Gastrocnemius medialis (tissue), 4 donors: Measurements from ENCODE around the gene RIC8A. TPM values are rescaled to one million over a fixed set of nuclear protein-coding genes. Genes with fewer than 3 reads are reported as not detected.
"Not testable (repeated sequence)": the region's sequence is repeated elsewhere in the genome, so short reads cannot be mapped to it uniquely, and the experiment has no call there.

Experiments used
- ATAC-seq, 2 donors: fragments of 150-250 bp; one replicate each; pipeline ENCODE4 v1.9.1; 2016
- DNase-seq, 2 donors: peaks; one replicate each; pipeline ENCODE4 v3.0.0-alpha.2; 2019
- H3K27ac ChIP-seq, 4 donors: fragments of 200-600 bp; sonication (generic); 1 replicate in 1 of 4; 2 replicates in 3 of 4; pipeline ENCODE4 v1.5.1; 2016 to 2018; ENCODE audit warnings: mild to moderate bottlenecking in 2 of 4, moderate library complexity in 1 of 4
- H3K27me3 ChIP-seq, 3 donors: fragments of 200-600 bp; sonication (generic) in 2 of 3; 1 replicate in 1 of 3; 2 replicates in 2 of 3; pipeline versions ENCODE4 v1.5.1 to v1.6.0; 2016 to 2019; ENCODE audit warnings: mild to moderate bottlenecking in 1 of 3, moderate library complexity in 1 of 3
- H3K36me3 ChIP-seq, 2 donors: fragments of 200-600 bp; sonication (generic) in 1 of 2; one replicate each; pipeline ENCODE4 v1.5.1; 2017 to 2018
- H3K4me1 ChIP-seq, 2 donors: fragments of 200-600 bp; sonication (generic) in 1 of 2; one replicate each; pipeline ENCODE4 v1.5.1; 2016 to 2017; ENCODE audit warnings: mild to moderate bottlenecking in 2 of 2
- H3K4me3 ChIP-seq, 4 donors: fragments of 200-600 bp; sonication (generic) in 3 of 4; 1 replicate in 1 of 4; 2 replicates in 3 of 4; pipeline ENCODE4 v1.5.1; 2016 to 2019; ENCODE audit warnings: mild to moderate bottlenecking in 2 of 4
- H3K9me3 ChIP-seq, 3 donors: fragments of 200-600 bp; sonication (generic) in 2 of 3; 1 replicate in 1 of 3; 2 replicates in 2 of 3; pipeline ENCODE4 v1.5.1; 2016 to 2019
- CTCF ChIP-seq, 5 experiments: fragments of 450-650 bp in 3 of 5; fragments of 200-600 bp in 2 of 5; sonication (generic) in 2 of 5; IDR thresholded peaks in 4 of 5; conservative IDR thresholded peaks in 1 of 5; 1 replicate in 4 of 5; 2 replicates in 1 of 5; pipeline ENCODE4 v1.5.1; 2016 to 2019; ENCODE audit warnings: antibody characterized with exemption in 5 of 5, mild to moderate bottlenecking in 3 of 5, moderate library complexity in 3 of 5
- POLR2A ChIP-seq, 2 donors: fragments of 450-650 bp; IDR thresholded peaks; one replicate each; pipeline ENCODE4 v1.6.1; 2017; ENCODE audit warnings: antibody characterized with exemption in 2 of 2, mild to moderate bottlenecking in 2 of 2, moderate library complexity in 2 of 2
- in situ Hi-C, 4 donors: fragments of 200-750 bp; cut with MboI; loops; one replicate each; pipeline versions ENCODE4 v1.15.0 to v1.8.0; 2017; ENCODE audit warnings: low sequenced_read_pairs in 4 of 4
- intact Hi-C: fragments of 100-400 bp; cut with DNase I; formaldehyde crosslinking; loops from one replicate; pipeline ENCODE4 v1.15.1; 2023; ENCODE audit warnings: low total_unique reads
- total RNA-seq, 4 donors: library from RNA; depleted of rRNA; stranded (reverse); fragments of >200 nt; gene quantifications; one replicate each; pipeline versions ENCODE4 v1.1.0 to v1.2.3, GENCODE V29; 2016

RIC8A gene
- 10 to 100 TPM; 35.6 to 68.5 (median 47.8) TPM for total RNA-seq

DNA sequence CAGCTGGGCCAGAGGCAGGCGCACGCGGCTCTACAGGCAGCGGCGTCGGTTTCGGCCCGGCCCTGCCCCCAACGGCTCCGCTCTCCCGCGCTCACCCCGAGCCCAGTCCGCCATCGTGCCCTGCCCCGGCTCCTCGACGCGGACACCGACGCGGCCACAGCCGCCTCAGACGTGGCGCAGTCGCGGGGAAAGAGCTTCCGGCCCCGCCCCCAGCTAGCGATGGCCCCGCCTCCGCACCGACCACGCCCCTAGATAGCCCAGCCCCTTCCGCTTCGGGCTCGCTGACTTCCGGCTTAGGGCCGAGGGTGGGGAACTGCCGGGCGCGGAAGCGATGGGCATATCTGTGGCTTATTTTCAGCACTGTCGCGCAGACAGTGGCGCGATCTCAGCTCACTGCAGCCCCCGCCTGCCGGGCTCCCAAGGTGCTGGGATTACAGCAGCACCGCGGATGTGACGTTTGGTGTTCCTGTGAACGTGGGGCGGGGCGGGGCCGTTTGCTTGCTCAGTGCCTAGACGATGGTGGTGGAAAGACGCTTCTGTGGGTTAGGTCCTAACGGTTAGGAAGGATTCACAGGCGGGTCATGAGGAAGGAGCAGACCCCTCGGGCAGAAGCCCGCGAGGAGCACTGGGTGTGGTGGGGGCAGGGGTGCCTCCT is at the start of gene RIC8A, which contains the start of gene BET1L:
Gene RIC8A, plus strand, starts transcription at position 501 of the 655 bp plus-strand sequence. CDS start 1,147 bp downstream, outside the sequence.
Gene BET1L, minus strand, starts transcription at position 192 of the 655 bp plus-strand sequence. Its CDS starts 78 bp downstream, at position 114.
- peak within 1 kb of the TSS; percentile 72 to 99 (median 84) for H3K4me3 ChIP-seq
- intact Hi-C loops (loop anchor here (5.0 to 10.0 kb wide), 3 partner anchors 145 to 300 kb away; partner anchors contain the start of genes ANO9 and RNH1), in situ Hi-C loops (no loop called here)
- TF ChIP-seq POLR2A (IDR thresholded peaks at IDR 0.05) (peak; percentile 94 to 96), CTCF (IDR thresholded peaks at IDR 0.05 in 4 of 5, conservative IDR thresholded peaks at IDR 0.05 in 1 of 5) (no peak)
- H3K9me3 ChIP-seq, result no peaks in the 10 kb centered on the region
- H3K27ac ChIP-seq, result peak within 1 kb of the TSS; percentile 95 to 100 (median 98)
- no peaks in the 10 kb centered on the region for H3K27me3 ChIP-seq
- DNase-seq, result peak; percentile 87 to 96
- peak; percentile 84 to 87 for ATAC-seq
- H3K36me3 ChIP-seq, result peaks cover 0 to 53% of the 10 kb centered on the region in 2 donors
- peaks cover 26 to 41% of the 10 kb centered on the region in 2 donors for H3K4me1 ChIP-seq

- H3K4me1 ChIP-seq, H3K9me3 ChIP-seq, H3K36me3 ChIP-seq, H3K4me3 ChIP-seq, intact Hi-C loops, in situ Hi-C loops, H3K27ac ChIP-seq, ATAC-seq, DNase-seq, H3K27me3 ChIP-seq: not testable (repeated sequence)
- peak in 1 of 5 experiments; percentile 26 for TF ChIP-seq CTCF (IDR thresholded peaks at IDR 0.05 in 4 of 5, conservative IDR thresholded peaks at IDR 0.05 in 1 of 5)
Measured at GRCh38 chr11:180242-180641, 27.3 kb upstream of the RIC8A start.

DNA sequence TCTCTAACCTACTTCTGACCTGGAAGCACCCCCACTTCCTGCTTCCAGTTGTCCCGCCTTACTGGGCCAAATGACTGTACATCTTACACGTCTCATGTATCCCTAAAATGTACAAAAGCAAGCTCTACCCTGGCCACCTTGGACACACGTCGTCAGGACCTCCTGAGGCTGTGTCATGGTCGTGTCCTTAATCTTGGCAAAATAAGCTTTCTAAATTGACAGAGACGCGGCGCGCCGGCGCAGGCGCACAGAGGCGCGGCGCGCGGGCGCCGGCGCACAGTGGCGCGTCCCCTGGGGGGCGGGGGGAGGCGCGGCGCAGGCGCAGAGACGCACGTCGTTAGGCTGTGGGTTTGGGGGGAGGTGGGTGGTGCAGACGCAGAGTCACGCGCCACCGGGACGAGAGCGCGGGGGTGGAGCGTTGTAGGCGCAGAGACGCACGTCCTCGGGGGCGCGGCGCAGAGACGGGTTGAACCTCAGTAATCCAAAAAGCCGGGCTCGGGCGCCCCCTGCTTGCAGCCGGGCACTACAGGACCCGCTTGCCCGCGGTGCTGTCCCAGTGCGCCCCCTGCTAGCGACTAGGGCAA is 18.2 kb upstream of the RIC8A start:
- H3K27ac ChIP-seq, H3K4me3 ChIP-seq, H3K9me3 ChIP-seq, ATAC-seq, H3K36me3 ChIP-seq, intact Hi-C loops, H3K27me3 ChIP-seq, in situ Hi-C loops, H3K4me1 ChIP-seq, DNase-seq: not testable (repeated sequence)
- TF ChIP-seq CTCF (IDR thresholded peaks at IDR 0.05 in 4 of 5, conservative IDR thresholded peaks at IDR 0.05 in 1 of 5), result peak in 1 of 5 experiments; percentile 14

GRCh38 chr11:189843-190311 is 17.6 kb upstream of the RIC8A start:
- H3K9me3 ChIP-seq, H3K36me3 ChIP-seq, H3K4me1 ChIP-seq, in situ Hi-C loops, H3K27ac ChIP-seq, ATAC-seq, intact Hi-C loops, H3K4me3 ChIP-seq, H3K27me3 ChIP-seq: not testable (repeated sequence)
- DNase-seq, result peak in 1 of 2 donors; percentile 15

DNA sequence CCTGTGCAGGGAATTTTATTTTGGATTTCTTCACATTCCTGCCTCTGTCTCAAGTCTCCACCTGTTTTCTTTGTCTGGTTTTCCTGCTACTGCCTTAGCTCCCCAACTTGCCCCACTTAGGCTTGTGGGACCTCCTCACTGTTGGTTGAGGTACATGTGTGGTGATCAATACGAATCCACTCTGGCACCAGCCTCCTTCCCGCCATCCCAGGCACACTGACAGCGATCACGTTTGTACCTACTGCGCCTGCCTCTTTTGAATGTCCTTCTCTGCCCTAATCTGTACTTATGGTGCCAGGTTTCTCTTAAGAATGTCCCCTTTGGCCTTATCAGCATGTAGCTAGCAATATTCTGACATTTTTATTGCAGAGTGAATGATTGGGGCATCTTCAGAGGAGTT is 17.0 kb upstream of the RIC8A start:
- H3K4me3 ChIP-seq, in situ Hi-C loops, intact Hi-C loops, H3K27ac ChIP-seq, H3K36me3 ChIP-seq, DNase-seq, H3K4me1 ChIP-seq, ATAC-seq, H3K9me3 ChIP-seq, H3K27me3 ChIP-seq: not testable (repeated sequence)
